ENCODE data around the gene NUP214. TPM values are rescaled to one million over a fixed set of nuclear protein-coding genes. Genes with fewer than 3 reads are reported as not detected.

NUP214 gene
- polyA plus RNA-seq, 1 donor from 2014 or later, result 15.0 TPM

- Histone ChIP-seq H3K9me2 (ENCODE audit: insufficient read depth, low read length) (no peaks in the 10 kb centered on the region), H3F3A (ENCODE audit: insufficient read depth, low read length, poor library complexity, severe bottlenecking) (no peaks in the 10 kb centered on the region), H3K9me3 (ENCODE audit: low read length) (no peaks in the 10 kb centered on the region), H3K4me3 (ENCODE audit: low read length) (no peak overlapping the region), H3K36me3 (ENCODE audit: insufficient read depth, low read length) (no peaks in the 10 kb centered on the region), H3K79me2 (replicated peaks; ENCODE audit: insufficient read depth, low read length) (no peaks in the 10 kb centered on the region), H3K27ac (ENCODE audit: low read length) (no peak overlapping the region), H3K9ac (ENCODE audit: low read length) (no peak overlapping the region), H3K4me2 (ENCODE audit: low read length) (no peak overlapping the region), H2AFZ (ENCODE audit: low read depth, low read length) (no peak overlapping the region), H4K20me1 (ENCODE audit: insufficient read depth) (no peaks in the 10 kb centered on the region), H3K27me3 (ENCODE audit: insufficient read depth, low read depth, low read length) (no peaks in the 10 kb centered on the region)
- TF ChIP-seq EZH2 (IDR thresholded peaks at IDR 0.05; ENCODE audit: borderline replicate concordance, insufficient read depth, low read length, poor library complexity, severe bottlenecking) (no peak), TAF1 (IDR thresholded peaks at IDR 0.05; ENCODE audit: low read depth) (no peak), POLR2AphosphoS5 (IDR thresholded peaks at IDR 0.05) (no peak), SMC3 (conservative IDR thresholded peaks at IDR 0.05; ENCODE audit: poor library complexity) (no peak), CTCF (IDR thresholded peaks at IDR 0.05; ENCODE audit: poor library complexity, severe bottlenecking) (no peak), EP300 (conservative IDR thresholded peaks at IDR 0.05; ENCODE audit: poor library complexity, severe bottlenecking) (no peak), RAD21 (conservative IDR thresholded peaks at IDR 0.05) (no peak), MXI1 (conservative IDR thresholded peaks at IDR 0.05; ENCODE audit: poor library complexity, severe bottlenecking) (no peak), REST (IDR thresholded peaks at IDR 0.05; ENCODE audit: borderline replicate concordance) (no peak)
Measured at GRCh38 chr9:131259916-131260597, 134.7 kb downstream of the NUP214 start.

- H3K9me3 ChIP-seq (ENCODE audit: low read length), result no peaks in the 10 kb centered on the region
- no peak for TF ChIP-seq REST (IDR thresholded peaks at IDR 0.05; ENCODE audit: borderline replicate concordance)
- no peak for TF ChIP-seq CTCF (IDR thresholded peaks at IDR 0.05; ENCODE audit: poor library complexity, severe bottlenecking)
- no peak for TF ChIP-seq RAD21 (conservative IDR thresholded peaks at IDR 0.05)
- no peak for TF ChIP-seq EP300 (conservative IDR thresholded peaks at IDR 0.05; ENCODE audit: poor library complexity, severe bottlenecking)
- no peak for TF ChIP-seq POLR2AphosphoS5 (IDR thresholded peaks at IDR 0.05)
- no peak for TF ChIP-seq MXI1 (conservative IDR thresholded peaks at IDR 0.05; ENCODE audit: poor library complexity, severe bottlenecking)
- no peak for TF ChIP-seq TAF1 (IDR thresholded peaks at IDR 0.05; ENCODE audit: low read depth)
- no peak for TF ChIP-seq EZH2 (IDR thresholded peaks at IDR 0.05; ENCODE audit: borderline replicate concordance, insufficient read depth, low read length, poor library complexity, severe bottlenecking)
- no peak for TF ChIP-seq SMC3 (conservative IDR thresholded peaks at IDR 0.05; ENCODE audit: poor library complexity)
Measured at GRCh38 chr9:131260751-131261452, 135.5 kb downstream of the NUP214 start.

More at GRCh38 chr9:131260751-131261452, 135.5 kb downstream of the NUP214 start:
- no peak overlapping the region for H3K27ac ChIP-seq (ENCODE audit: low read length)
- H3F3A ChIP-seq (ENCODE audit: insufficient read depth, low read length, poor library complexity, severe bottlenecking), result no peaks in the 10 kb centered on the region
- no peaks in the 10 kb centered on the region for H3K27me3 ChIP-seq (ENCODE audit: insufficient read depth, low read depth, low read length)
- no peaks in the 10 kb centered on the region for H3K9me2 ChIP-seq (ENCODE audit: insufficient read depth, low read length)
- H3K4me3 ChIP-seq (ENCODE audit: low read length), result no peak overlapping the region
- no peak overlapping the region for H2AFZ ChIP-seq (ENCODE audit: low read depth, low read length)
- H3K79me2 ChIP-seq (replicated peaks; ENCODE audit: insufficient read depth, low read length), result no peaks in the 10 kb centered on the region
- no peaks in the 10 kb centered on the region for H3K36me3 ChIP-seq (ENCODE audit: insufficient read depth, low read length)
- H3K9ac ChIP-seq (ENCODE audit: low read length), result no peak overlapping the region
- no peaks in the 10 kb centered on the region for H4K20me1 ChIP-seq (ENCODE audit: insufficient read depth)
- H3K4me2 ChIP-seq (ENCODE audit: low read length), result no peak overlapping the region
